ENCODE results near the gene ZNF143. TPM values are rescaled to one million over a fixed set of nuclear protein-coding genes. Genes with fewer than 3 reads are reported as not detected.
"Not testable (repeated sequence)": the region's sequence is repeated elsewhere in the genome, so short reads cannot be mapped to it uniquely, and the experiment has no call there.

Gene ZNF143
- total RNA-seq, 1 donor from 2014 or later: 38.6 TPM

- DNase-seq: peak; percentile 93
- Mint-ChIP-seq H3K27me3 (no peaks in the 10 kb centered on the region), H3K4me3 (no peak overlapping the region), H3K36me3 (ENCODE audit: low read depth) (no peaks in the 10 kb centered on the region), H3K4me1 (no peaks in the 10 kb centered on the region), H3K27ac (no peak overlapping the region), H3K9me3 (no peaks in the 10 kb centered on the region)
- intact Hi-C loops (cut with micrococcal nuclease): loop anchor here (1.0 to 10.0 kb wide), 5 partner anchors 38 to 770 kb away; partner anchors contain the start of genes ADM and WEE1
These were observed 74.5 kb downstream of the ZNF143 start for GRCh38 chr11:9535189-9535781.

GRCh38 chr11:9538548-9538947 lies 77.7 kb downstream of the ZNF143 start:
- H3K4me3 Mint-ChIP-seq: no peak overlapping the region
- no peaks in the 10 kb centered on the region for H3K27me3 Mint-ChIP-seq
- intact Hi-C loops (cut with micrococcal nuclease): loop anchor here (10.0 kb wide), 2 partner anchors 436 to 766 kb away; partner anchors contain the start of gene ADM
- DNase-seq: no peak
- H3K4me1 Mint-ChIP-seq: no peaks in the 10 kb centered on the region
- H3K9me3 Mint-ChIP-seq: no peaks in the 10 kb centered on the region
- H3K36me3 Mint-ChIP-seq (ENCODE audit: low read depth): no peaks in the 10 kb centered on the region
- H3K27ac Mint-ChIP-seq: no peak overlapping the region

GRCh38 chr11:9549216-9549615 lies 88.4 kb downstream of the ZNF143 start:
- H3K27ac Mint-ChIP-seq; H3K27me3 Mint-ChIP-seq; H3K36me3 Mint-ChIP-seq (ENCODE audit: low read depth); intact Hi-C loops (cut with micrococcal nuclease); H3K9me3 Mint-ChIP-seq; H3K4me3 Mint-ChIP-seq; H3K4me1 Mint-ChIP-seq: not testable (repeated sequence)
- peak; percentile 38 for DNase-seq

GRCh38 chr11:9550191-9550628 lies 89.4 kb downstream of the ZNF143 start:
- no peaks in the 10 kb centered on the region for H3K9me3 Mint-ChIP-seq
- intact Hi-C loops (cut with micrococcal nuclease): no loop called here
- peaks cover 2% of the 10 kb centered on the region for H3K4me1 Mint-ChIP-seq
- DNase-seq: peak; percentile 28
- no peak overlapping the region for H3K4me3 Mint-ChIP-seq
- peaks cover 7% of the 10 kb centered on the region for H3K36me3 Mint-ChIP-seq (ENCODE audit: low read depth)
- H3K27ac Mint-ChIP-seq: no peak overlapping the region
- no peaks in the 10 kb centered on the region for H3K27me3 Mint-ChIP-seq

GRCh38 chr11:9561279-9561982 lies 100.6 kb downstream of the ZNF143 start:
- intact Hi-C loops (cut with micrococcal nuclease): loop anchor here (10.0 kb wide), 1 partner anchor 1193 kb away; the partner anchor contains the start of gene CTR9
- DNase-seq: peak; percentile 16
- no peak overlapping the region for H3K27ac Mint-ChIP-seq
- H3K36me3 Mint-ChIP-seq (ENCODE audit: low read depth): peaks cover 15% of the 10 kb centered on the region
- H3K4me3 Mint-ChIP-seq: no peak overlapping the region
- no peaks in the 10 kb centered on the region for H3K27me3 Mint-ChIP-seq
- peaks cover 22% of the 10 kb centered on the region for H3K9me3 Mint-ChIP-seq
- H3K4me1 Mint-ChIP-seq: peaks cover 12% of the 10 kb centered on the region

GRCh38 chr11:9562716-9563115 lies 101.9 kb downstream of the ZNF143 start:
- peaks cover 22% of the 10 kb centered on the region for H3K9me3 Mint-ChIP-seq
- DNase-seq: peak; percentile 57
- H3K27ac Mint-ChIP-seq: no peak overlapping the region
- intact Hi-C loops (cut with micrococcal nuclease): loop anchor here (10.0 kb wide), 1 partner anchor 1192 kb away; the partner anchor contains the start of gene CTR9
- H3K4me3 Mint-ChIP-seq: no peak overlapping the region
- peaks cover 10% of the 10 kb centered on the region for H3K36me3 Mint-ChIP-seq (ENCODE audit: low read depth)
- H3K4me1 Mint-ChIP-seq: peaks cover 13% of the 10 kb centered on the region
- H3K27me3 Mint-ChIP-seq: no peaks in the 10 kb centered on the region

- no peak overlapping the region for H3K27ac Mint-ChIP-seq
- no peak overlapping the region for H3K4me3 Mint-ChIP-seq
- H3K4me1 Mint-ChIP-seq: peaks cover 13% of the 10 kb centered on the region
- H3K9me3 Mint-ChIP-seq: peaks cover 22% of the 10 kb centered on the region
- H3K27me3 Mint-ChIP-seq: no peaks in the 10 kb centered on the region
- H3K36me3 Mint-ChIP-seq (ENCODE audit: low read depth): peaks cover 10% of the 10 kb centered on the region
- intact Hi-C loops (cut with micrococcal nuclease): loop anchor here (10.0 kb wide), 1 partner anchor 1192 kb away; the partner anchor contains the start of gene CTR9
- DNase-seq: peak; percentile 49
These were observed 102.5 kb downstream of the ZNF143 start for GRCh38 chr11:9563196-9563730.

- Mint-ChIP-seq H3K9me3 (peaks cover 16% of the 10 kb centered on the region), H3K4me1 (peaks cover 20% of the 10 kb centered on the region), H3K27ac (peak overlapping the region; percentile 85), H3K36me3 (ENCODE audit: low read depth) (peaks cover 7% of the 10 kb centered on the region), H3K4me3 (peak overlapping the region; percentile 52), H3K27me3 (peaks cover 2% of the 10 kb centered on the region)
- DNase-seq: peak; percentile 88
- intact Hi-C loops (cut with micrococcal nuclease): loop anchor here (1.0 to 10.0 kb wide), 4 partner anchors 8 to 1189 kb away; partner anchors contain the start of genes CTR9 and ZNF143
These were observed 105.2 kb downstream of the ZNF143 start for GRCh38 chr11:9565822-9566560.

GRCh38 chr11:9566561-9567063 lies 105.8 kb downstream of the ZNF143 start:
- peaks cover 10% of the 10 kb centered on the region for H3K9me3 Mint-ChIP-seq
- intact Hi-C loops (cut with micrococcal nuclease): loop anchor here (1.0 to 10.0 kb wide), 4 partner anchors 8 to 1188 kb away; partner anchors contain the start of genes CTR9 and ZNF143
- H3K4me1 Mint-ChIP-seq: peaks cover 20% of the 10 kb centered on the region
- H3K27me3 Mint-ChIP-seq: peaks cover 4% of the 10 kb centered on the region
- H3K4me3 Mint-ChIP-seq: no peak overlapping the region
- DNase-seq: peak; percentile 40
- peaks cover 3% of the 10 kb centered on the region for H3K36me3 Mint-ChIP-seq (ENCODE audit: low read depth)
- H3K27ac Mint-ChIP-seq: peak overlapping the region; percentile 85

- Mint-ChIP-seq H3K27ac (no peak overlapping the region), H3K36me3 (ENCODE audit: low read depth) (no peaks in the 10 kb centered on the region), H3K9me3 (peaks cover 4% of the 10 kb centered on the region), H3K27me3 (peaks cover 6% of the 10 kb centered on the region), H3K4me1 (peaks cover 20% of the 10 kb centered on the region), H3K4me3 (no peak overlapping the region)
- intact Hi-C loops (cut with micrococcal nuclease): loop anchor here (2.0 to 10.0 kb wide), 2 partner anchors 107 to 1187 kb away; partner anchors contain the start of genes CTR9 and ZNF143
- no peak for DNase-seq
These were observed 106.6 kb downstream of the ZNF143 start for GRCh38 chr11:9567401-9567800.

- intact Hi-C loops (cut with micrococcal nuclease): loop anchor here (10.0 kb wide), 1 partner anchor 1186 kb away; the partner anchor contains the start of gene CTR9
- Mint-ChIP-seq H3K36me3 (ENCODE audit: low read depth) (no peaks in the 10 kb centered on the region), H3K27me3 (peaks cover 6% of the 10 kb centered on the region), H3K4me1 (peaks cover 18% of the 10 kb centered on the region), H3K4me3 (no peak overlapping the region), H3K27ac (no peak overlapping the region), H3K9me3 (no peaks in the 10 kb centered on the region)
- no peak for DNase-seq
These were observed 107.5 kb downstream of the ZNF143 start for GRCh38 chr11:9568161-9568853.

- H3K36me3 Mint-ChIP-seq (ENCODE audit: low read depth): peaks cover 1% of the 10 kb centered on the region
- H3K4me1 Mint-ChIP-seq: peaks cover 18% of the 10 kb centered on the region
- H3K9me3 Mint-ChIP-seq: no peaks in the 10 kb centered on the region
- intact Hi-C loops (cut with micrococcal nuclease): loop anchor here (10.0 kb wide), 1 partner anchor 1186 kb away; the partner anchor contains the start of gene CTR9
- peaks cover 6% of the 10 kb centered on the region for H3K27me3 Mint-ChIP-seq
- H3K4me3 Mint-ChIP-seq: no peak overlapping the region
- peak overlapping the region; percentile 50 for H3K27ac Mint-ChIP-seq
- peak; percentile 72 for DNase-seq
These were observed 108.2 kb downstream of the ZNF143 start for GRCh38 chr11:9568854-9569587.

All from activated CD4-positive, alpha-beta T cell treated with anti-CD3 and anti-CD28 coated beads, Interleukin-2, amount 10 ng/mL, durations not matched to agents 24 days and 14 days (primary cell).